ENCODE results near the gene MED23. TPM values are rescaled to one million over a fixed set of nuclear protein-coding genes. Genes with fewer than 3 reads are reported as not detected.

Gene MED23
- total RNA-seq, 4 donors from 2014 or later: 42.6 to 54.7 (median 46.7) TPM

- no peak for DNase-seq
- Histone ChIP-seq H3K4me3 (replicated peaks in 1 of 3) (no peak overlapping the region), H3K27me3 (no peaks in the 10 kb centered on the region), H3K27ac (no peak overlapping the region), H3K36me3 (no peaks in the 10 kb centered on the region), H3K9me3 (no peaks in the 10 kb centered on the region), H3K4me1 (no peaks in the 10 kb centered on the region)
- no peak for TF ChIP-seq POLR2A (IDR thresholded peaks at IDR 0.05)
- TF ChIP-seq, protein P1, sequence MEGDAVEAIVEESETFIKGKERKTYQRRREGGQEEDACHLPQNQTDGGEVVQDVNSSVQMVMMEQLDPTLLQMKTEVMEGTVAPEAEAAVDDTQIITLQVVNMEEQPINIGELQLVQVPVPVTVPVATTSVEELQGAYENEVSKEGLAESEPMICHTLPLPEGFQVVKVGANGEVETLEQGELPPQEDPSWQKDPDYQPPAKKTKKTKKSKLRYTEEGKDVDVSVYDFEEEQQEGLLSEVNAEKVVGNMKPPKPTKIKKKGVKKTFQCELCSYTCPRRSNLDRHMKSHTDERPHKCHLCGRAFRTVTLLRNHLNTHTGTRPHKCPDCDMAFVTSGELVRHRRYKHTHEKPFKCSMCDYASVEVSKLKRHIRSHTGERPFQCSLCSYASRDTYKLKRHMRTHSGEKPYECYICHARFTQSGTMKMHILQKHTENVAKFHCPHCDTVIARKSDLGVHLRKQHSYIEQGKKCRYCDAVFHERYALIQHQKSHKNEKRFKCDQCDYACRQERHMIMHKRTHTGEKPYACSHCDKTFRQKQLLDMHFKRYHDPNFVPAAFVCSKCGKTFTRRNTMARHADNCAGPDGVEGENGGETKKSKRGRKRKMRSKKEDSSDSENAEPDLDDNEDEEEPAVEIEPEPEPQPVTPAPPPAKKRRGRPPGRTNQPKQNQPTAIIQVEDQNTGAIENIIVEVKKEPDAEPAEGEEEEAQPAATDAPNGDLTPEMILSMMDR (IDR thresholded peaks at IDR 0.05): no peak
- WGBS, 2 donors: 87 to 89% methylated on average over 3 of the region's 3 CpGs
- intact Hi-C loops (cut with DNase I): no loop called here
These were observed 27.3 kb upstream of the MED23 start for GRCh38 chr6:131655387-131655786.

DNA sequence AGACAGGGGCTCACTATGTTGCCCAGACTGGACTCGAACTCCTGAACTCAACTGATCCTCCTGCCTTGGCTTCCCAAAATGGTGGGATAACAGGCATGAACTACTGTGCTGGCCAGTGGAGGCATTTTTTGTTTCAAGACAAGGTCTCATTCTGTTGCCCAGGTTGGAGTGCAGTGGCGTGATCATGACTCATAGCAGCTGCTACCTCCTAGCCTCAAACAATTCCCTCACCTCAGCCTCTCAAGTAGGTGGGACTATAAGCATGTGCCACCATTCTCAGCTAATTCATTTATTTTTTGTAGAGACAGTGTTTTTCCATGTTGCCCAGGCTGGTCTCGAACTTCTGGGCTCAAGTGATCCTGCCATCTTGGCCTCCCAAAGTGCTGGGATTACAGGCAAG, 26.3 kb upstream of the MED23 start:
- Histone ChIP-seq H3K4me1 (no peaks in the 10 kb centered on the region), H3K36me3 (no peaks in the 10 kb centered on the region), H3K27ac (no peak overlapping the region), H3K4me3 (replicated peaks in 1 of 3) (no peak overlapping the region), H3K9me3 (no peaks in the 10 kb centered on the region), H3K27me3 (no peaks in the 10 kb centered on the region)
- TF ChIP-seq, protein P1 (IDR thresholded peaks at IDR 0.05): no peak
- TF ChIP-seq POLR2A (IDR thresholded peaks at IDR 0.05): no peak
- intact Hi-C loops (cut with DNase I): no loop called here
- no peak for DNase-seq
- WGBS, 2 donors: 90 to 95% methylated on average over 3 of the region's 3 CpGs

- no peak for DNase-seq
- intact Hi-C loops (cut with DNase I): no loop called here
- TF ChIP-seq, protein P1 (IDR thresholded peaks at IDR 0.05): no peak
- no peak for TF ChIP-seq POLR2A (IDR thresholded peaks at IDR 0.05)
- Histone ChIP-seq H3K27ac (no peak overlapping the region), H3K4me3 (replicated peaks in 1 of 3) (no peak overlapping the region), H3K4me1 (no peaks in the 10 kb centered on the region), H3K27me3 (no peaks in the 10 kb centered on the region), H3K36me3 (no peaks in the 10 kb centered on the region), H3K9me3 (no peaks in the 10 kb centered on the region)
- 67 to 70% methylated on average over 5 of the region's 5 CpGs for WGBS, 2 donors
These were observed 24.4 kb upstream of the MED23 start for GRCh38 chr6:131652472-131652871.

DNA sequence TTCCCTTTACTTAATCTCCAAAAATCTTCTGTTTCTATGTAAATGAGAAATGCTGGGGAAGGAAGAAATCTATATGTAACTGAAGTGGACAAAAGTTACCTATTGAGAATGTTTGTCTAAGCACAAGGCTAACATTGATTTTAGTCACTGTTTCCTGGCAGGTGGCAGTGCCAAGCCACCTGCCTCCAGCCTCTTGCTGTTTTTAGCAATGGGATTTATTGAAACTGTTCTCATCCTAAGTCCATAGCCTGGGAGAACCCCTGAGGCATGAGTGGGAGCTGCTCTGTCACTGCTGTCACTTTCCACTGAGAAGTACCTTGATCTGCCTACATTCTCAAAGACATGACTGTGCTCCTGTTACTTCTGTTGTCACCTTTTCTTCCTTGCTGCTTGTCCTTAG, 23.7 kb upstream of the MED23 start:
- Histone ChIP-seq H3K36me3 (no peaks in the 10 kb centered on the region), H3K4me1 (no peaks in the 10 kb centered on the region), H3K27ac (no peak overlapping the region), H3K27me3 (no peaks in the 10 kb centered on the region), H3K9me3 (no peaks in the 10 kb centered on the region), H3K4me3 (replicated peaks in 1 of 3) (no peak overlapping the region)
- intact Hi-C loops (cut with DNase I): no loop called here
- no peak for DNase-seq
- TF ChIP-seq, protein P1 (IDR thresholded peaks at IDR 0.05): no peak
- no peak for TF ChIP-seq POLR2A (IDR thresholded peaks at IDR 0.05)

DNA sequence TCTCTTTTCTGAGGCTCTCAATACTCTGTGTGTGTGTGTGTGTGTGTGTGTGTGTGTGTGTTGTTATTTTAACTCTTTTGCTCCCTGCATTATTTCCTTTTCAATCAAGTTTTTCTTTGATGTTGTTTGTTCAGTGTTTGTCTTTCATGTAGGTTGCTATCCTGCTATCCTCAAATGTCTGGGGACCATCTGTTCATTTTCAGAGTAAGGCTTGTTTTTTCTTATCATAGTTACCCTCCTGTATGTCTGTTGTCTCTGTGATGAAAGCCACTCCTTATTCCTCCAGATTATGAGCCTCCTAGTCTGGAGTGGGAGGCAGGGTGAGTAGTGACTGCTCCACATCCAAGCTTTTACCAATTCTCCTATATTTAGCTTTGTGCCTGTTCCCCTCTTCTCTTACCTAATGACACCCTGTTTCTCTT, 18.2 kb upstream of the MED23 start:
- intact Hi-C loops (cut with DNase I): no loop called here
- H3K4me3 ChIP-seq (replicated peaks in 1 of 3): no peak overlapping the region
- H3K4me1 ChIP-seq: no peaks in the 10 kb centered on the region
- H3K9me3 ChIP-seq: no peaks in the 10 kb centered on the region
- no peaks in the 10 kb centered on the region for H3K27me3 ChIP-seq
- H3K27ac ChIP-seq: no peak overlapping the region
- no peak for DNase-seq
- TF ChIP-seq, protein P1 (IDR thresholded peaks at IDR 0.05): no peak
- no peak for TF ChIP-seq POLR2A (IDR thresholded peaks at IDR 0.05)
- no peaks in the 10 kb centered on the region for H3K36me3 ChIP-seq
